ENCODE results near the gene VAV1. TPM values are rescaled to one million over a fixed set of nuclear protein-coding genes. Genes with fewer than 3 reads are reported as not detected.

The VAV1 gene
- total RNA-seq, 1 experiment from 2014 or later: 7.5 TPM

DNA sequence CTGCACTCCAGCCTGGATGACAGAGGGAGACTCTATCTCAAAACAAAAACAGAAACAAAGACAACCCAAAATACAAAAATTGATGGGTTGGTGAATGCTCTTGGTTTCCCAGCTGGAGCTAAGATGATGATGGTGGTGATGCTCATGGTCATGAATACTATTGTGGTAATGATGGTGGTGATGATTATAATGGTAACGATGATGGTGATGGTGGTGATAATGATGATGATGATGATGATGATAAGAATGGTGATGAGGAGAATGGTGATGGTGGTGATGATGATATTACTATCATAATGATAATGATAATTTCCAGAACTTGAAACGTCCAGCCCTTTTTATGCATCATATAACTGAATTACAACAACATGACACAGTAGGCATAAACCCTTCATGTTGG lies 40.1 kb downstream of the VAV1 start:
- Histone ChIP-seq H3K79me2 (ENCODE audit: low read depth) (no peaks in the 10 kb centered on the region), H3K4me1 (replicated peaks; ENCODE audit: insufficient read depth) (peaks cover 9% of the 10 kb centered on the region), H3K9me3 (ENCODE audit: insufficient read depth, low read depth) (no peaks in the 10 kb centered on the region), H3K27ac (no peak overlapping the region), H3K4me2 (no peak overlapping the region), H3K4me3 (no peak overlapping the region), H4K20me1 (ENCODE audit: insufficient read depth) (no peaks in the 10 kb centered on the region), H3K36me3 (ENCODE audit: low read depth) (no peaks in the 10 kb centered on the region), H3K27me3 (ENCODE audit: insufficient read depth, low read depth) (no peaks in the 10 kb centered on the region), H2AFZ (no peak overlapping the region), H3F3A (ENCODE audit: insufficient read depth, low read depth) (peaks cover 6% of the 10 kb centered on the region; the same call in 1 of the 2 replicates), H3K9me2 (ENCODE audit: insufficient read depth) (0 out of 2 replicates have a peak, but pooled peaks cover 3% of the 10 kb centered on the region)
- CTCF ChIA-PET: no interaction called here
- BruUV-seq (replicated peaks): no TSS peak
- no peak for DNase-seq
- no peak for TF ChIP-seq EZH2 (IDR thresholded peaks at IDR 0.05; ENCODE audit: low read depth)
- TF ChIP-seq, protein P1, sequence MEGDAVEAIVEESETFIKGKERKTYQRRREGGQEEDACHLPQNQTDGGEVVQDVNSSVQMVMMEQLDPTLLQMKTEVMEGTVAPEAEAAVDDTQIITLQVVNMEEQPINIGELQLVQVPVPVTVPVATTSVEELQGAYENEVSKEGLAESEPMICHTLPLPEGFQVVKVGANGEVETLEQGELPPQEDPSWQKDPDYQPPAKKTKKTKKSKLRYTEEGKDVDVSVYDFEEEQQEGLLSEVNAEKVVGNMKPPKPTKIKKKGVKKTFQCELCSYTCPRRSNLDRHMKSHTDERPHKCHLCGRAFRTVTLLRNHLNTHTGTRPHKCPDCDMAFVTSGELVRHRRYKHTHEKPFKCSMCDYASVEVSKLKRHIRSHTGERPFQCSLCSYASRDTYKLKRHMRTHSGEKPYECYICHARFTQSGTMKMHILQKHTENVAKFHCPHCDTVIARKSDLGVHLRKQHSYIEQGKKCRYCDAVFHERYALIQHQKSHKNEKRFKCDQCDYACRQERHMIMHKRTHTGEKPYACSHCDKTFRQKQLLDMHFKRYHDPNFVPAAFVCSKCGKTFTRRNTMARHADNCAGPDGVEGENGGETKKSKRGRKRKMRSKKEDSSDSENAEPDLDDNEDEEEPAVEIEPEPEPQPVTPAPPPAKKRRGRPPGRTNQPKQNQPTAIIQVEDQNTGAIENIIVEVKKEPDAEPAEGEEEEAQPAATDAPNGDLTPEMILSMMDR (conservative IDR thresholded peaks at IDR 0.05): no peak
- POLR2A ChIA-PET (ENCODE audit: unreplicated experiment): interaction anchor here (0.6 kb wide), 1 partner anchor 272 kb away, joined by 4 read pairs; no protein-coding TSS in a partner anchor
- intact Hi-C loops (cut with micrococcal nuclease; ENCODE audit: unreplicated experiment): no loop called here

DNA sequence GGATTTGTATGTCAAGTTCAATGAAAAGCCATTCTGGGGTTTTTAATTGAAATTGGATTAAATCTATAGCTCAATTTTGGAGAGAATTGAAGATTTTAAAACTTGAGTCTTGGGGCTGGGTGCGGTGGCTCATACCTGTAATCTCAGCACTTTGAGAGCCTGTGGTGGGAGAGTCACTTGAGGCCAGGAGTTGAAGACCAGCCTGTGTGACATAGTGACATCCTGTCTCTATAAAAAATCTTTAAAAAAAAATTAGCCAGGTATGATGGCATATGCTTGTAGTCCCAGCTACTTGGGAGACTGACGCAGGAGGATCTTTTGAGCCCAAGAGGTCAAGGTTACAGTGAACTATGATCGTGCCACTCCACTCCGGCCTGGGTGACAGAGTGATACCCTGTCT lies 41.2 kb downstream of the VAV1 start:
- H3K4me1 ChIP-seq (replicated peaks; ENCODE audit: insufficient read depth): peaks cover 9% of the 10 kb centered on the region
- TF ChIP-seq EZH2 (IDR thresholded peaks at IDR 0.05; ENCODE audit: low read depth): no peak
- TF ChIP-seq, protein P1 (conservative IDR thresholded peaks at IDR 0.05): no peak
- no peak overlapping the region for H2AFZ ChIP-seq
- no peaks in the 10 kb centered on the region for H3K9me3 ChIP-seq (ENCODE audit: insufficient read depth, low read depth)
- H3F3A ChIP-seq (ENCODE audit: insufficient read depth, low read depth): peaks cover 6% of the 10 kb centered on the region; the same call in 1 of the 2 replicates
- H3K4me2 ChIP-seq: peak overlapping the region; percentile 26; the same call in 1 of the 2 replicates
- DNase-seq: no peak
- ChIA-PET CTCF (no interaction called here), POLR2A (ENCODE audit: unreplicated experiment) (interaction anchor here (0.7 kb wide), 1 partner anchor 515 kb away, joined by 12 read pairs; no protein-coding TSS in a partner anchor)
- no TSS peak for BruUV-seq (replicated peaks)
- no peaks in the 10 kb centered on the region for H3K36me3 ChIP-seq (ENCODE audit: low read depth)
- no peak overlapping the region for H3K27ac ChIP-seq
- 0 out of 2 replicates have a peak, but pooled peaks cover 3% of the 10 kb centered on the region for H3K9me2 ChIP-seq (ENCODE audit: insufficient read depth)
- intact Hi-C loops (cut with micrococcal nuclease; ENCODE audit: unreplicated experiment): no loop called here
- H4K20me1 ChIP-seq (ENCODE audit: insufficient read depth): no peaks in the 10 kb centered on the region
- H3K27me3 ChIP-seq (ENCODE audit: insufficient read depth, low read depth): no peaks in the 10 kb centered on the region
- no peaks in the 10 kb centered on the region for H3K79me2 ChIP-seq (ENCODE audit: low read depth)
- no peak overlapping the region for H3K4me3 ChIP-seq

DNA sequence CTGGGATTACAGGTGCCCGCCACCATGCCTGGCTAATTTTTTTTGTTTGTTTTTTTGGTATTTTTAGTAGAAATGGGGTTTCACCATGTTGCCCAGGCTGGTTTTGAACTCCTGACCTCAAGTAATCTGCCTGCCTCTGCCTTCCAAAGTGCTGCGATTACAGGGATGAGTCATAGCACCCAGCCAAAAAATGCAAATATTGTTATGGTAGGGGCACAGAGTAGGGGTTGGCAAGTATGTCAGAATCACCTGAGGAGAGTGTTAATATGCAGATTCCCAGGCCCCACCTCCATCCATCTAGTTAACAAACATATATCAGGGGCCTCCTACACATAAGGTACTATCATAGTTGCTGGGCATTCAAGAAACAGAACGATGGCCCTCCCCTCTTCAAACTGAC lies 44.7 kb downstream of the VAV1 start:
- H3K79me2 ChIP-seq (ENCODE audit: low read depth): no peaks in the 10 kb centered on the region
- DNase-seq: no peak
- ChIA-PET CTCF (no interaction called here), POLR2A (ENCODE audit: unreplicated experiment) (no interaction called here)
- H3K36me3 ChIP-seq (ENCODE audit: low read depth): no peaks in the 10 kb centered on the region
- H3K9me2 ChIP-seq (ENCODE audit: insufficient read depth): 0 out of 2 replicates have a peak, but pooled peaks cover 3% of the 10 kb centered on the region
- H3K9me3 ChIP-seq (ENCODE audit: insufficient read depth, low read depth): no peaks in the 10 kb centered on the region
- H3K4me2 ChIP-seq: no peak overlapping the region
- H3F3A ChIP-seq (ENCODE audit: insufficient read depth, low read depth): peaks cover 6% of the 10 kb centered on the region; the same call in 1 of the 2 replicates
- TF ChIP-seq, protein P1 (conservative IDR thresholded peaks at IDR 0.05): no peak
- TF ChIP-seq EZH2 (IDR thresholded peaks at IDR 0.05; ENCODE audit: low read depth): no peak
- no peak overlapping the region for H3K27ac ChIP-seq
- intact Hi-C loops (cut with micrococcal nuclease; ENCODE audit: unreplicated experiment): no loop called here
- H3K4me3 ChIP-seq: no peak overlapping the region
- H4K20me1 ChIP-seq (ENCODE audit: insufficient read depth): no peaks in the 10 kb centered on the region
- no peak overlapping the region for H2AFZ ChIP-seq
- H3K27me3 ChIP-seq (ENCODE audit: insufficient read depth, low read depth): no peaks in the 10 kb centered on the region
- BruUV-seq (replicated peaks): no TSS peak
- peaks cover 9% of the 10 kb centered on the region for H3K4me1 ChIP-seq (replicated peaks; ENCODE audit: insufficient read depth)
